Left colon (tissue), 2 donors: ENCODE data around the gene MCRIP1. TPM values are rescaled to one million over a fixed set of nuclear protein-coding genes. Genes with fewer than 3 reads are reported as not detected.

Experiments used
- ATAC-seq: fragments of 200-7000 bp; cut with Tn5 transposase; one replicate; pipeline ENCODE4 v1.9.1; 2020; ENCODE audit warnings: mild to moderate bottlenecking, moderate library complexity
- DNase-seq, 2 donors: peaks; one replicate each; pipeline ENCODE4 v3.0.0-alpha.2; 2020
- intact Hi-C, 2 donors: fragments of 100-400 bp; cut with DNase I in 1 of 2; cut with micrococcal nuclease in 1 of 2; formaldehyde crosslinking; loops; one replicate each; pipeline versions ENCODE4 v1.11.2 to v1.14.0; 2022; cut with DNase I, micrococcal nuclease
- total RNA-seq, 2 donors: library from RNA; stranded (reverse); fragmentation: NEBNext Ultra II Directional; extraction: Animal tissue kit (Norgen Biotek cat#: 25700); gene quantifications; one replicate each; pipeline ENCODE4 v1.2.1, GENCODE V29; 2021
- donor health status: DM: no; HTN: no; CAD: no.
- donor health status: DM: yes; HTN: yes; CAD: no.

Gene MCRIP1
- total RNA-seq, 2 donors from 2014 or later, result 16.4 to 30.4 TPM

DNA sequence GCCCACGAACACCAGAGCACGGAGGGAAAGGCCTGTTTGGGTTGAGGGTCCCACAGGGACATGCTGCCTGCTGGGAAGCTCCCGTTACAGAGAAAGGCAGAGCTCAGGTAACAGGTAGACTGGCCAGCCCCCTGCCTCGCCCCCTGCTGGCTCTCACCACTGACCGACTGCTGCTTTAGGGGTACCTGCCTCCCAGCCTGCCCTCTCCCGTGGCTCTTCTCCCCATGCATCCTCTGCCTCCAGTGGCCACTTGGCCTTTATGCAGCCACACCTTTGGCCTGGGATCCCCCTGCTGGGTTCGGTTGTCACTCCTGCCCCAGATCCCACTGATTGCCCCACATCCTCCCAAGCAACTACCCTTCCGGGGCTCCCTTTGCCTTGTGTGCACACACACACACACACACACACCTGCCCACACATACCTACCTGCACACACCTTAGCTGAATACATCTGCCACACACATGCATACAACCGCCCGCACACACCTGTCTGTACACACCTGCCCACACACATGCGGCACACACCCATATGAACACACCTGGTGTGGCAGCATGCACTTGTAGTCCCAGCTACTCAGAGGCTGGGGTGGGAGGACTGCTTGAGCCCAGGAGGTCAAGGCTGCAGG, 7.1 kb downstream of the MCRIP1 start:
- intact Hi-C loops, result no loop called here
- ATAC-seq, result peak; percentile 10

GRCh38 chr17:81824595-81824994, 8.5 kb downstream of the MCRIP1 start:
- intact Hi-C loops, result no loop called here
- ATAC-seq (no peak), DNase-seq (no peak)

More for the DNA sequence above, 7.1 kb downstream of the MCRIP1 start:
- peak in 1 of 2 donors; percentile 39 for DNase-seq

DNA sequence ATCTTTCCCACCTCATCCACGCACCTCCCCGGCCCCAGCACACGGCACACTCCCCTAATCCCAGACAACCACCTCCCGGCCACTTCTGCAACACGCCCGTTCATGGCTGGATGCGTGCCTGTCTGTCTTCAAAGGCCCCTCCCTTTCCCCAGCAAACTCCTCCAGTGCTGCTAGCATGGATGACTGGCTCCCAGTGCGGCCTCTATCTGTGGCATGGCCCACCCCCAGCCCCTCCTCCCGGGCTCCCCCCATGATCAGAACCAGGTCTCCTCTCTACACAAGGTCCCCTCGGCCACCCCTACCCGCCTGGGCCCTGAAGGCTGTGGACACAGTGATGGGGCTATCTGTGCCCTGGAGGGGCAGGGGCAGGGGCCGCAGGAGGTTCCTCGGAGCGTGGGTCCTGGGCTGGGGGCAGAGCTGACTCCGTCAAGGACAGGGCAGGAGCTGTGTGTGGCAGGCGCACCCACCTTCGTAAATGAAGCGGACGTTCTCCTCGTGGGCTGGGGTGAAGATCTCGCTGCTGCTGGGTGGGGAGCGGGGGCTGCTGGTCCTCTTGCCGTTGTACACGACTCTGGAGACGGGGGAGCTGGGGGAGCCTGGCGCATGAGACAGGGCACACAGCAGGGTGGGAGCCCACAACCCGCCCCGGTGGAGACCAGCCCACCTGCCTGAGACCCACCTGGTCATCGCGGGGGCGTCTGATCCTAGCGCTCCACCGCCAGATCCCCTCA, 9.1 kb downstream of the MCRIP1 start:
- intact Hi-C loops, result no loop called here
- DNase-seq (no peak), ATAC-seq (no peak)

GRCh38 chr17:81822996-81823819, 9.9 kb downstream of the MCRIP1 start:
- intact Hi-C loops, result no loop called here
- ATAC-seq, result no peak
- DNase-seq, result no peak

DNA sequence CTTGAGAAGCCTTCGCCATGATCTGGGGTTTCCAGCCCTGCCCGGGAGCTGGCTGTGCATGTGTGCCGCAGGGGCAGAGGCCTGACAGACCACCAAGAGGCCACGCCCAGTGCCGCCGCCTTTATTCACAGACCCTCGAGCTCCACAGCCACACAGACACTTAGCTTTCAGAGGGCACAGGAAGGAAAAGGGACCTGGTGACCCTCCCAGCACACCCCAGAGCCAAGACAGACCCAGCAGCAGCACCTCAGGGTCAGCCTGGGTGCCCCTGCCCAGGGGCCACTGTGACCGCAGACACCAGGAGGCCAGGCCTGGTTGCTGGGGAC, 10.8 kb downstream of the MCRIP1 start:
- ATAC-seq, result no peak
- intact Hi-C loops, result no loop called here
- peak in 1 of 2 donors; percentile 38 for DNase-seq

- intact Hi-C loops, result no loop called here
- ATAC-seq, result peak; percentile 94
- peak; percentile 95 to 96 for DNase-seq
Measured at GRCh38 chr17:81821603-81822311, 11.3 kb downstream of the MCRIP1 start.

DNA sequence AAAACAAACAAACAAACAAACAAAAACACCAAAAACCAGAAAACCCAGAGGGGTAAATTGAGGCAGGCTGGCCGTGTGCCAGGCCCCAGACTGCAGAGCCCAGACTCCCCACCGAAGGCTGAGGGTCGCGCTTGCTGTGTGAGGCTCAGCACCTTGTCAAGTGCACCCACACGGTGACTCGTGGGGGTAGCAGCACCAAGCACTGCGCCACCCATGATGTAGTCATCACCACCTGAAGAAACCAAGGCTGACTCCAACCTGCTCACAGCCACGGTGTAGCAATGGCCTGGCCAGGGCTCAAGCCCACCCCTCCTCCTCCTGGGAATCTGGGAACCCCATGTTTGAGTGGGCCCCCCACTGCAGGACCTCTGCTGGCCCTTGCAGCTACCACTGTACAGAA, 11.9 kb downstream of the MCRIP1 start:
- no peak for DNase-seq
- no peak for ATAC-seq
- intact Hi-C loops, result no loop called here

DNA sequence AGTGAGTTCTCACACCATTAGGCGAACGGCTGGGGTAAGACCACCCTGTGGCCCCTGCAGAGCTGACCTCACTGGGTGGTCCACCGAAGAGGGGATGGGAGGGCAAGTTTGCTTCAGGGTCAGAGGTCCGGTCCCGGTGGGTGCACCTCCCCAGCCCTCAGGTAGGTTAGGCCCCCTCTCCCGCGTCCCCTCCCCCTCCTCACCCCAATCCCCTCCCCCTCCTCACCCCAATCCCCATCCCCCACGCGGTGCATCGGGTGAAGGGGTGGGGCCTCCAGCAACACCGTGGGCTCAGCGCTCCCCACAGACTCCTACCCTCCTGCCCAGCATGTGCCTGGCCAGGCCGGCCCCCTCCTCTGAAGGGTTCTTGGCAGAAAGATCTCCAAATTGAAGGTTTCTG, 13.4 kb downstream of the MCRIP1 start:
- ATAC-seq (no peak), DNase-seq (no peak)
- intact Hi-C loops, result no loop called here

- intact Hi-C loops, result no loop called here
- ATAC-seq (no peak), DNase-seq (no peak)
Measured at GRCh38 chr17:81817758-81818147, 15.3 kb downstream of the MCRIP1 start.

GRCh38 chr17:81815646-81815986, 17.5 kb downstream of the MCRIP1 start:
- DNase-seq (peak; percentile 44 to 77), ATAC-seq (peak; percentile 95)
- intact Hi-C loops, result no loop called here

- intact Hi-C loops, result no loop called here
- DNase-seq, result no peak
- peak; percentile 34 for ATAC-seq
Measured at GRCh38 chr17:81814748-81815645, 18.1 kb downstream of the MCRIP1 start.

DNA sequence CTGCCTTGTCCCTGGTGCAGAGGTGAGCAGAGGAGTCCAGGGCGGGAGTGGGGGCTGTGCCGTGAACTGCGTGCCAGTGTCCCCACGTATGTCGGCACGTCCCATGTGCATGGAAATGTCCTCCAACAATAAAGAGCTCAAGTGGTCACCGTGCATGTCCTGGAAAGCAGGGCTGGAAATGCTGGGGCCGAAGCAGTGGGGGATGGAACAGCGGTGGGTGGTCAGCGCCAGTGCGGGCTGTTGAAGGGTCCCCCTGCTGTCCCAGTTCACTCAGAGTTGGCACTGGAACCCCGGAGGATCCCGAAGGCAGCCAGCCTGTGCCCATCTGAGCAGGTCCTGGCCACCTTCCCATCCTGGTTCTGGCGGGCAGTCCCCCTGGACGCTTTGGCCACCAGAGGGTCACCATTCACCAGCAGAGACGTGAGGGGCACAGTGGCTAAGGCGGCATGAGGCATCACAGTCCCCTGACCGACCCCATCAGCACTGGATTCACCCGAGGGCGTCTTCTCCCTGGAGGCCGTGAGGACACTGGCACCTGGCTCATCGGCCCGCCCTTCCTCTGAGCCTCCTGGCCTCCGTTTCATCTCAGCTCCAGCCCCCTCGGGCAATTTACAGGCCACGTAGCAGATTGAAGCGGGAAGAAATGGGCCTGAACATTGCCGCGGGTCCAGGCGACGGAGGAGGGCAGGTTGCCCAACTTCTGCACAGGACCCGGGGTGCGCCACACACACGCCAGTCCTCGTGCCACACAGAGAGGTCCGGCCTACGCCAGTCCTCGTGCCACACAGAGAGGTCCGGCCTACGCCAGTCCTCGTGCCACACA, 19.0 kb downstream of the MCRIP1 start:
- DNase-seq (no peak), ATAC-seq (no peak)
- intact Hi-C loops, result no loop called here

DNA sequence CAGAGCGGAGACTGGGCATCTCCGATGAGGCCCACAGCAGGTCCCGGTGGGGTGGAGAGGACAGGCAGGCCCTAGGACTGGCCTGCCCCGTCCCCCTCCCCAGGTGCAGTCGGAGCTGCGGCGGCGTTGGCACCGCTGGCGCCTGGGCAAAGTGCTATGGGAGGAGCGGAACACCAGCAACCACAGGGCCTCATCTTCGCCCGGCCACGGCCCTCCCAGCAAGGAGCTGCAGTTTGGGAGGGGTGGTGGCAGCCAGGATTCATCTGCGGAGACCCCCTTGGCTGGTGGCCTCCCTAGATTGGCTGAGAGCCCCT, 19.8 kb downstream of the MCRIP1 start:
- intact Hi-C loops, result no loop called here
- no peak for ATAC-seq
- no peak for DNase-seq

DNA sequence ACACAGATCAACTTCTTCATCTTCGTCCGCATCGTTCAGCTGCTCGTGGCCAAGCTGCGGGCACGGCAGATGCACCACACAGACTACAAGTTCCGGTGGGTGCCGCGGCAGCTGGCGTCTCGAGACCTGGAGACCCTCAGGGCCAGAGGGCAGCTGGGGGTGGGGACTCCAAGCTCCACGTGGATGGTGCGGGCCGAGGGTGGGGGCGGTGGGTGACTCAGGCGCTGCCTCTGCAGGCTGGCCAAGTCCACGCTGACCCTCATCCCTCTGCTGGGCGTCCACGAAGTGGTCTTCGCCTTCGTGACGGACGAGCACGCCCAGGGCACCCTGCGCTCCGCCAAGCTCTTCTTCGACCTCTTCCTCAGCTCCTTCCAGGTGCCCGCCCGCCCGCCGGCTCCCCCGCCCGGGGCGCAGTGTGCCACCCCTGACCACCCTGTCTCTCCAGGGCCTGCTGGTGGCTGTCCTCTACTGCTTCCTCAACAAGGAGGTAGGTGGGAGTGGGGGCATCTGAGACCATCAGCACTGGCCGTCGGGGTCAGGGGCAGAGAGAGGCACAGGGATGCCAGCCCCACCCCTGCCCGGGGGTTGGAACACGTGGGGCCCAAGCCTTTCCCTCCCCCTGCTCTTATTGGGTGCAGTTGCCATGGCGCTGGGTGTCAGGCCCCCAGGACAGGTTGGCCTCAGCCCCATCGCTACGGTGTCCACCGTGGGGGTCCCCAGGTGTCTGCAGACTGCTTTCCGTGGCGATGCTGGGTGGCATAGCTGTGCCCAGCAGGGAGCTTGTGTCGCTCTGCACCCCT, 20.3 kb downstream of the MCRIP1 start:
- DNase-seq (no peak), ATAC-seq (no peak)
- intact Hi-C loops, result no loop called here

DNA sequence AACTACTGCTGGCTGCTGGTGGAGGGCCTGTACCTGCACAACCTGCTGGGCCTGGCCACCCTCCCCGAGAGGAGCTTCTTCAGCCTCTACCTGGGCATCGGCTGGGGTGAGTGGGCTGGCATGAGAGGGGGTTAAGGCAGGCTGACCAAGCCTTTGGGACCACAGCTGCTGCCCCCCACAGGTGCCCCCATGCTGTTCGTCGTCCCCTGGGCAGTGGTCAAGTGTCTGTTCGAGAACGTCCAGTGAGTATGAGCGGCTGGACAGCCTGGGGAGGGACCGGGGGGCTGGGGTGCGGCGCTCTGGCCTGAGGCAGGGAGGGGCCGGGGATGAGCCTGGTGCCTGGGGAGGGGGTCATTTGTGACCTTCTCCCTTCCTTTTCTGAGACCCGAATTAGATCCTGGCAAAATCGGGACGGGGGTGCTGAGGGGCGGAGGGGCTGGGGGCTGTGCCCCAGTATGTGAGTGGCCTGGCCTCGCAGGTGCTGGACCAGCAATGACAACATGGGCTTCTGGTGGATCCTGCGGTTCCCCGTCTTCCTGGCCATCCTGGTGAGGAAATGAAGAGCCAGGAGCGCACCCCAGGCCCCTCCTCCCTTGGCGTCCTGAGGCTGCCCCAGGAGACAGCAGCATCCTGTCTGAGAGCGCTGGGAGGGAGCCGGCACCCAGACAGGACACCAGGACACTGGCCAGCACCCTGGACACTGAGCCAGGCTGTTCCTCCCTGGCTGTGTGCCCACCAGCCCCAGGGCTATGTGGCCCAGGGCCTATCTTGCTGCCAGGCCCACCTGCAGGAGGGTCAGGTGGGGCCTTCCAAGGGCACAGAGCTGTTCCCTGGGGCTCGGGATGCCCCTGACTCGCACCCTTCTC, 21.2 kb downstream of the MCRIP1 start:
- intact Hi-C loops, result no loop called here
- ATAC-seq (no peak), DNase-seq (no peak)
